ENCODE data around the gene GTF3C4.

The GTF3C4 gene

GRCh38 chr9:132670457-132671391 lies at the start of gene GTF3C4:
GTF3C4 (plus strand) TSS chr9:132670464; CDS start chr9:132670599, 135 bp downstream.
- Histone ChIP-seq H3K27ac (ENCODE audit: low read depth in 2 of 2, low read length in 2 of 2) (peak within 1 kb of the TSS; percentile 97 to 99), H3K9ac (ENCODE audit: low read depth in 1 of 2, low read length in 2 of 2) (peak within 1 kb of the TSS; percentile 91 to 97), H3K4me3 (ENCODE audit: low read length in 2 of 2) (peak within 1 kb of the TSS; percentile 96), H3K9me3 (ENCODE audit: control insufficient read depth in 2 of 2, low read length in 2 of 2) (no peaks in the 10 kb centered on the region), H3K4me1 (ENCODE audit: control insufficient read depth in 2 of 2, insufficient read depth in 2 of 2, low read length in 2 of 2) (peaks cover 20 to 23% of the 10 kb centered on the region in 2 donors), H3K36me3 (ENCODE audit: control insufficient read depth in 2 of 2, insufficient read depth in 2 of 2, low read length in 2 of 2) (no peaks in the 10 kb centered on the region), H3K27me3 (ENCODE audit: control insufficient read depth in 2 of 2, insufficient read depth in 2 of 2, low read length in 2 of 2) (no peaks in the 10 kb centered on the region)

DNA sequence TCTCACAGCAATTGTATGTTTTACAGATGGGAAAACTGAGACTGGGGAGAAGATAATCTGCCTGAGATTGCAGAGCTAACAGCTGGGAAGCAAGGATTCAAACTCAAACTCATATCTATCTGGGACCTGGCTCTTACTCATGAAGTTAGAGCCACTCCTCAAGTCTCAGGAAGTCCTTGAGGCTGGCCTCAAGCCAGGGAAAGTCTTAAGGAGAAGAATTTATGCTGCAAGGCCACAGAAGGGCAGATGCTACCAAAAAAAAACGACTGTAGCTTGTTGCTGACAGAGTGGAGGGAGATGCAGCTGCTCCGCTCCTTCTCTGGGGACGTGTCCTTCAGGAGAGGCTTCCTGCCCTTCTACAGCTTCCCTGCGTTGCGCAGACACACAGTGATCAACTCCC lies 48.1 kb upstream of the GTF3C4 start:
- Histone ChIP-seq H3K4me1 (ENCODE audit: control insufficient read depth in 2 of 2, insufficient read depth in 2 of 2, low read length in 2 of 2) (peaks cover 0 to 7% of the 10 kb centered on the region in 2 donors), H3K4me3 (ENCODE audit: low read length in 2 of 2) (no peak overlapping the region), H3K9ac (ENCODE audit: low read depth in 1 of 2, low read length in 2 of 2) (no peak overlapping the region), H3K27ac (ENCODE audit: low read depth in 2 of 2, low read length in 2 of 2) (no peak overlapping the region), H3K9me3 (ENCODE audit: control insufficient read depth in 2 of 2, low read length in 2 of 2) (no peaks in the 10 kb centered on the region), H3K27me3 (ENCODE audit: control insufficient read depth in 2 of 2, insufficient read depth in 2 of 2, low read length in 2 of 2) (no peaks in the 10 kb centered on the region), H3K36me3 (ENCODE audit: control insufficient read depth in 2 of 2, insufficient read depth in 2 of 2, low read length in 2 of 2) (peaks cover 25 to 26% of the 10 kb centered on the region in 2 donors)

DNA sequence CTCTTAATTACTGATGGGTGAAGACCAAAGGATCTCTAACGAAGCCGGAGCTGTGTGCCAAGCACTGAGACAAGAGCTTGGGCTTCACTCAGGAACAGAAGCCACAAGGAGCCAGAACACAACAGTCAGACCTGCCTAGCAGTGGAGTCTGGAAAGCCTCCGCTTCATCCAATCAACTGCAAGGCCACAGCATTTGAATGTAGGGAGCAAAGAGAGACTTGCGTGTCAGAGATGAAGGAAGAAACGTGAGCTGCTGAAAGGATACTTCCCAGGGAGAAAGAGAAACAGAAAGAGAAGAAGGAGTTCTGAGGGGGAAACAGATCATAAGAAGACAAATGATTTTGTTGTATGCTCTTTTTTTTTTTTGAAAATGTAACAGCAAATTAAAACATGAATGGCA lies 44.0 kb upstream of the GTF3C4 start:
- Histone ChIP-seq H3K36me3 (ENCODE audit: control insufficient read depth in 2 of 2, insufficient read depth in 2 of 2, low read length in 2 of 2) (peaks cover 25 to 48% of the 10 kb centered on the region in 2 donors), H3K9ac (ENCODE audit: low read depth in 1 of 2, low read length in 2 of 2) (no peak overlapping the region), H3K4me3 (ENCODE audit: low read length in 2 of 2) (no peak overlapping the region), H3K27me3 (ENCODE audit: control insufficient read depth in 2 of 2, insufficient read depth in 2 of 2, low read length in 2 of 2) (no peaks in the 10 kb centered on the region), H3K9me3 (ENCODE audit: control insufficient read depth in 2 of 2, low read length in 2 of 2) (no peaks in the 10 kb centered on the region), H3K27ac (ENCODE audit: low read depth in 2 of 2, low read length in 2 of 2) (no peak overlapping the region), H3K4me1 (ENCODE audit: control insufficient read depth in 2 of 2, insufficient read depth in 2 of 2, low read length in 2 of 2) (peaks cover 0 to 13% of the 10 kb centered on the region in 2 donors)

- Histone ChIP-seq H3K36me3 (ENCODE audit: control insufficient read depth in 2 of 2, insufficient read depth in 2 of 2, low read length in 2 of 2) (peaks cover 21 to 53% of the 10 kb centered on the region in 2 donors), H3K4me3 (ENCODE audit: low read length in 2 of 2) (no peak overlapping the region), H3K9ac (ENCODE audit: low read depth in 1 of 2, low read length in 2 of 2) (no peak overlapping the region), H3K9me3 (ENCODE audit: control insufficient read depth in 2 of 2, low read length in 2 of 2) (no peaks in the 10 kb centered on the region), H3K27ac (ENCODE audit: low read depth in 2 of 2, low read length in 2 of 2) (no peak overlapping the region), H3K27me3 (ENCODE audit: control insufficient read depth in 2 of 2, insufficient read depth in 2 of 2, low read length in 2 of 2) (no peaks in the 10 kb centered on the region), H3K4me1 (ENCODE audit: control insufficient read depth in 2 of 2, insufficient read depth in 2 of 2, low read length in 2 of 2) (peaks cover 0 to 13% of the 10 kb centered on the region in 2 donors)
Measured at GRCh38 chr9:132627106-132627505, 43.2 kb upstream of the GTF3C4 start.

- H3K27ac ChIP-seq (ENCODE audit: low read depth in 2 of 2, low read length in 2 of 2): no peak overlapping the region
- no peak overlapping the region for H3K9ac ChIP-seq (ENCODE audit: low read depth in 1 of 2, low read length in 2 of 2)
- peaks cover 21 to 49% of the 10 kb centered on the region in 2 donors for H3K36me3 ChIP-seq (ENCODE audit: control insufficient read depth in 2 of 2, insufficient read depth in 2 of 2, low read length in 2 of 2)
- H3K4me3 ChIP-seq (ENCODE audit: low read length in 2 of 2): no peak overlapping the region
- no peaks in the 10 kb centered on the region for H3K27me3 ChIP-seq (ENCODE audit: control insufficient read depth in 2 of 2, insufficient read depth in 2 of 2, low read length in 2 of 2)
- H3K9me3 ChIP-seq (ENCODE audit: control insufficient read depth in 2 of 2, low read length in 2 of 2): no peaks in the 10 kb centered on the region
- peaks cover 0 to 16% of the 10 kb centered on the region in 2 donors for H3K4me1 ChIP-seq (ENCODE audit: control insufficient read depth in 2 of 2, insufficient read depth in 2 of 2, low read length in 2 of 2)
Measured at GRCh38 chr9:132627594-132627993, 42.7 kb upstream of the GTF3C4 start.

GRCh38 chr9:132628746-132629145 lies 41.5 kb upstream of the GTF3C4 start:
- Histone ChIP-seq H3K9ac (ENCODE audit: low read depth in 1 of 2, low read length in 2 of 2) (no peak overlapping the region), H3K9me3 (ENCODE audit: control insufficient read depth in 2 of 2, low read length in 2 of 2) (no peaks in the 10 kb centered on the region), H3K4me1 (ENCODE audit: control insufficient read depth in 2 of 2, insufficient read depth in 2 of 2, low read length in 2 of 2) (peaks cover 0 to 21% of the 10 kb centered on the region in 2 donors), H3K27ac (ENCODE audit: low read depth in 2 of 2, low read length in 2 of 2) (no peak overlapping the region), H3K4me3 (ENCODE audit: low read length in 2 of 2) (no peak overlapping the region), H3K27me3 (ENCODE audit: control insufficient read depth in 2 of 2, insufficient read depth in 2 of 2, low read length in 2 of 2) (no peaks in the 10 kb centered on the region), H3K36me3 (ENCODE audit: control insufficient read depth in 2 of 2, insufficient read depth in 2 of 2, low read length in 2 of 2) (peaks cover 21 to 49% of the 10 kb centered on the region in 2 donors)

DNA sequence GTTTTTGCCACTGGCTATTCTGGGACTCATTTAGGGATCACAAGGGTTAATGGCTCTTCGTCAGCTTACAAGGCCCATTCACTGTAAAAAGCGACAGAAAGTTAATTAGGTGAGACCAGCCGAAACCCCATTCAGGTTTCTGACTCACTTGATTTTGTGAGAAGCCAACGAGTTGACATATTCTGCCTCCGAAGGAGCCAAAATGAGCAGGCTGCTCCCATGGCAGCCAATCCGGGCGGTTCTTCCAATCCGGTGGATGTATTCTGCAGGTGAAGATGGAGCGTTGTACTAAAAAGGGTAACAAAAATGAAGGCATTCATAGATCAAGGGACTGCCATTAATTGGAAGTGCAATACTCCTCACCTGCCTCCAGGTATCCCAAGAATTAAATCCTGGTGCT lies 40.1 kb upstream of the GTF3C4 start:
- Histone ChIP-seq H3K9ac (ENCODE audit: low read depth in 1 of 2, low read length in 2 of 2) (no peak overlapping the region), H3K36me3 (ENCODE audit: control insufficient read depth in 2 of 2, insufficient read depth in 2 of 2, low read length in 2 of 2) (peaks cover 16 to 48% of the 10 kb centered on the region in 2 donors), H3K27me3 (ENCODE audit: control insufficient read depth in 2 of 2, insufficient read depth in 2 of 2, low read length in 2 of 2) (no peaks in the 10 kb centered on the region), H3K4me3 (ENCODE audit: low read length in 2 of 2) (no peak overlapping the region), H3K27ac (ENCODE audit: low read depth in 2 of 2, low read length in 2 of 2) (no peak overlapping the region), H3K9me3 (ENCODE audit: control insufficient read depth in 2 of 2, low read length in 2 of 2) (no peaks in the 10 kb centered on the region), H3K4me1 (ENCODE audit: control insufficient read depth in 2 of 2, insufficient read depth in 2 of 2, low read length in 2 of 2) (peaks cover 0 to 21% of the 10 kb centered on the region in 2 donors)

DNA sequence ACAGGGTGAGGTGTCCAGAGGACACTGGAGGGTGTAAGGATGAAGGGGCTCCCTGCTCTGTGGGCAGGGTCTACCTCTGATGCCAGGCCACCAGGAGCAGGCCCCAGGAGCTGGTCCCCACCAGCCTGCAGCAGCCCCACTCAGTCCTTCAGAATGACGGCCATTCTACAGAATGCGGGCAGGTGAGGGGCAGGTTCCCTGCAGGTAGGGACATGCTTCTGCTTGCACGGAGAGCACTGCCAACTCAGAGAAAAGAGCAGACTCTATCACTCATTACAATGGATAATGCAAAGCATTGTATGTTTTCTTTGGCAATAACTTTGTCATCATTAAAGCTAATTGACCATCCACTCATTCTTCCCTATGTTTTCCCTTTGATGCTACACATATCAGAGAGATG lies 39.5 kb upstream of the GTF3C4 start:
- H3K4me1 ChIP-seq (ENCODE audit: control insufficient read depth in 2 of 2, insufficient read depth in 2 of 2, low read length in 2 of 2): peaks cover 0 to 21% of the 10 kb centered on the region in 2 donors
- H3K9ac ChIP-seq (ENCODE audit: low read depth in 1 of 2, low read length in 2 of 2): no peak overlapping the region
- peaks cover 11 to 41% of the 10 kb centered on the region in 2 donors for H3K36me3 ChIP-seq (ENCODE audit: control insufficient read depth in 2 of 2, insufficient read depth in 2 of 2, low read length in 2 of 2)
- no peak overlapping the region for H3K27ac ChIP-seq (ENCODE audit: low read depth in 2 of 2, low read length in 2 of 2)
- no peak overlapping the region for H3K4me3 ChIP-seq (ENCODE audit: low read length in 2 of 2)
- H3K27me3 ChIP-seq (ENCODE audit: control insufficient read depth in 2 of 2, insufficient read depth in 2 of 2, low read length in 2 of 2): no peaks in the 10 kb centered on the region
- no peaks in the 10 kb centered on the region for H3K9me3 ChIP-seq (ENCODE audit: control insufficient read depth in 2 of 2, low read length in 2 of 2)

- Histone ChIP-seq H3K9me3 (ENCODE audit: control insufficient read depth in 2 of 2, low read length in 2 of 2) (no peaks in the 10 kb centered on the region), H3K27ac (ENCODE audit: low read depth in 2 of 2, low read length in 2 of 2) (no peak overlapping the region), H3K4me3 (ENCODE audit: low read length in 2 of 2) (no peak overlapping the region), H3K36me3 (ENCODE audit: control insufficient read depth in 2 of 2, insufficient read depth in 2 of 2, low read length in 2 of 2) (peaks cover 11 to 41% of the 10 kb centered on the region in 2 donors), H3K9ac (ENCODE audit: low read depth in 1 of 2, low read length in 2 of 2) (no peak overlapping the region), H3K27me3 (ENCODE audit: control insufficient read depth in 2 of 2, insufficient read depth in 2 of 2, low read length in 2 of 2) (no peaks in the 10 kb centered on the region), H3K4me1 (ENCODE audit: control insufficient read depth in 2 of 2, insufficient read depth in 2 of 2, low read length in 2 of 2) (peaks cover 0 to 21% of the 10 kb centered on the region in 2 donors)
Measured at GRCh38 chr9:132631280-132631679, 39.0 kb upstream of the GTF3C4 start.

- Histone ChIP-seq H3K9ac (ENCODE audit: low read depth in 1 of 2, low read length in 2 of 2) (no peak overlapping the region), H3K36me3 (ENCODE audit: control insufficient read depth in 2 of 2, insufficient read depth in 2 of 2, low read length in 2 of 2) (peaks cover 11 to 42% of the 10 kb centered on the region in 2 donors), H3K27ac (ENCODE audit: low read depth in 2 of 2, low read length in 2 of 2) (no peak overlapping the region), H3K9me3 (ENCODE audit: control insufficient read depth in 2 of 2, low read length in 2 of 2) (no peaks in the 10 kb centered on the region), H3K27me3 (ENCODE audit: control insufficient read depth in 2 of 2, insufficient read depth in 2 of 2, low read length in 2 of 2) (no peaks in the 10 kb centered on the region), H3K4me3 (ENCODE audit: low read length in 2 of 2) (no peak overlapping the region), H3K4me1 (ENCODE audit: control insufficient read depth in 2 of 2, insufficient read depth in 2 of 2, low read length in 2 of 2) (peaks cover 0 to 20% of the 10 kb centered on the region in 2 donors)
Measured at GRCh38 chr9:132631685-132632084, 38.6 kb upstream of the GTF3C4 start.
